SK-N-SH (cell line): ENCODE measurements around the gene MUC2. TPM values are rescaled to one million over a fixed set of nuclear protein-coding genes. Genes with fewer than 3 reads are reported as not detected.

Experiments
- CTCF ChIA-PET: fragments of 300-600, 350-600 bp; formaldehyde crosslinking; extraction: SDS; loops from one replicate; lab custom pipeline; 2021; lab: Yijun Ruan, JAX
- POLR2A ChIA-PET: fragments of 350-600 bp; sonication (Branson Sonifier 250); formaldehyde crosslinking; extraction: SDS; loops from one replicate; lab custom pipeline; 2020; ENCODE audit warnings: antibody characterized with exemption, inconsistent platforms; lab: Yijun Ruan, JAX
- DNase-seq: peaks from one replicate; pipeline ENCODE4 v3.0.0; 2012
- H2AFZ ChIP-seq: fragments of 200-600 bp; sonication (generic); 2 replicates; pipeline ENCODE4 v1.8.1; 2016; ENCODE audit warnings: antibody characterized with exemption, mild to moderate bottlenecking, low read depth
- H3F3A ChIP-seq: fragments of 200-600 bp; sonication (generic); replicated peaks from 2 replicates; pipeline ENCODE3; 2016; ENCODE audit warnings: antibody characterized with exemption, mild to moderate bottlenecking; ENCODE audit not compliant: insufficient read depth
- H3K27ac ChIP-seq, 2 experiments: fragments of 200-500 bp in 1 of 2; fragments of 200-600 bp in 1 of 2; sonication (Bioruptor generic) in 1 of 2; sonication (generic), shearing (Covaris generic) in 1 of 2; 2 replicates each; pipeline versions ENCODE4 v1.5.1 to v1.6.1; 2014 to 2016; ENCODE audit warnings: low read depth in 2 of 2, inconsistent platforms in 1 of 2, low read length in 1 of 2, mild to moderate bottlenecking in 1 of 2, mixed read lengths in 1 of 2
- H3K27me3 ChIP-seq: fragments of 200-600 bp; sonication (generic), shearing (Covaris generic); 2 replicates; pipeline ENCODE4 v1.6.1; 2016; ENCODE audit warnings: mixed run types; ENCODE audit not compliant: insufficient read depth
- H3K36me3 ChIP-seq, 2 experiments: fragments of 200-500 bp in 1 of 2; fragments of 200-600 bp in 1 of 2; sonication (Bioruptor generic) in 1 of 2; sonication (generic) in 1 of 2; replicated peaks in 1 of 2; 2 replicates each; pipeline versions ENCODE3 to v1.5.1; 2014 to 2016; ENCODE audit warnings: low read length in 1 of 2, mild to moderate bottlenecking in 1 of 2; ENCODE audit not compliant: insufficient read depth in 2 of 2, control insufficient read depth in 1 of 2
- H3K4me1 ChIP-seq, 2 experiments: fragments of 200-500 bp in 1 of 2; fragments of 200-600 bp in 1 of 2; sonication (Bioruptor generic) in 1 of 2; sonication (generic), shearing (Covaris generic) in 1 of 2; 2 replicates each; pipeline versions ENCODE4 v1.5.1 to v1.6.1; 2014 to 2016; ENCODE audit warnings: low read depth in 1 of 2, low read length in 1 of 2, mixed run types in 1 of 2; ENCODE audit not compliant: insufficient read depth in 2 of 2, control insufficient read depth in 1 of 2
- H3K4me2 ChIP-seq: fragments of 200-600 bp; sonication (generic), shearing (Covaris generic); 2 replicates; pipeline ENCODE4 v1.6.1; 2017; ENCODE audit warnings: mixed run types
- H3K4me3 ChIP-seq, 2 experiments: fragments of 200-500 bp in 1 of 2; fragments of 200-600 bp in 1 of 2; sonication (Bioruptor generic) in 1 of 2; sonication (generic), shearing (Covaris generic) in 1 of 2; 2 replicates each; pipeline versions ENCODE4 v1.5.1 to v1.8.1; 2014 to 2016; ENCODE audit warnings: low read depth in 2 of 2, inconsistent platforms in 1 of 2, low read length in 1 of 2, mild to moderate bottlenecking in 1 of 2, mixed read lengths in 1 of 2, moderate library complexity in 1 of 2
- H3K79me2 ChIP-seq: fragments of 200-600 bp; sonication (generic); 2 replicates; pipeline ENCODE4 v1.8.1; 2017; ENCODE audit warnings: mild to moderate bottlenecking; ENCODE audit not compliant: insufficient read depth
- H3K9ac ChIP-seq: fragments of 200-600 bp; sonication (generic); 2 replicates; pipeline ENCODE4 v1.6.1; 2017; ENCODE audit warnings: mixed run types
- H3K9me2 ChIP-seq: fragments of 200-600 bp; sonication (generic); 2 replicates; pipeline ENCODE4 v1.6.1; 2017; ENCODE audit warnings: mixed run types
- H3K9me3 ChIP-seq: fragments of 200-600 bp; sonication (generic); 2 replicates; pipeline ENCODE4 v1.6.1; 2017; ENCODE audit warnings: mixed run types, mild to moderate bottlenecking, moderate library complexity
- H4K20me1 ChIP-seq: fragments of 200-600 bp; sonication (generic); 2 replicates; pipeline ENCODE4 v1.6.1; 2017; ENCODE audit warnings: mild to moderate bottlenecking, mixed run types; ENCODE audit not compliant: insufficient read depth
- CHD2 ChIP-seq: fragments of 150-350 bp; IDR thresholded peaks from 2 replicates; pipeline ENCODE4 v1.6.1; 2018; ENCODE audit warnings: low read length; ENCODE audit not compliant: partially characterized antibody
- CTCF ChIP-seq: fragments of 200-600 bp; sonication (generic); IDR thresholded peaks from 2 replicates; pipeline ENCODE4 v1.6.1; 2017; ENCODE audit warnings: antibody characterized with exemption, mild to moderate bottlenecking, moderate library complexity
- ELF1 ChIP-seq: IDR thresholded peaks from 2 replicates; pipeline ENCODE4 v1.4.0; 2012
- EZH2phosphoT487 ChIP-seq: fragments of 200-600 bp; sonication (generic); IDR thresholded peaks from 2 replicates; pipeline ENCODE4 v1.6.1; 2017; ENCODE audit warnings: low read depth, mixed run types, mild to moderate bottlenecking, antibody characterized with exemption, moderate library complexity, borderline replicate concordance
- FOSL2 ChIP-seq: IDR thresholded peaks from 2 replicates; pipeline ENCODE4 v1.4.0; 2012; ENCODE audit warnings: low read depth, mild to moderate bottlenecking, moderate library complexity, borderline replicate concordance
- MXI1 ChIP-seq: IDR thresholded peaks from 2 replicates; pipeline ENCODE4 v1.6.1; 2012; ENCODE audit warnings: mild to moderate bottlenecking, low read depth, low read length, improper control_type of control experiment
- NFIC ChIP-seq: IDR thresholded peaks from 2 replicates; pipeline ENCODE4 v1.4.0; 2012; ENCODE audit warnings: borderline replicate concordance
- RXRA ChIP-seq: IDR thresholded peaks from 2 replicates; pipeline ENCODE4 v1.4.0; 2012; ENCODE audit warnings: low read depth, mild to moderate bottlenecking, borderline replicate concordance
- SIN3A ChIP-seq: IDR thresholded peaks from 2 replicates; pipeline ENCODE4 v1.6.1; 2012; ENCODE audit warnings: low read depth, mild to moderate bottlenecking, low read length, moderate library complexity, borderline replicate concordance
- SMC3 ChIP-seq: IDR thresholded peaks from 2 replicates; pipeline ENCODE4 v1.6.1; 2012; ENCODE audit warnings: low read depth, low read length, improper control_type of control experiment
- TAF1 ChIP-seq: IDR thresholded peaks from 2 replicates; pipeline ENCODE4 v1.6.1; 2012; ENCODE audit warnings: low read depth, mild to moderate bottlenecking, low read length, moderate library complexity, borderline replicate concordance
- YY1 ChIP-seq: IDR thresholded peaks from 2 replicates; pipeline ENCODE4 v1.4.0; 2012; ENCODE audit warnings: low read depth, mild to moderate bottlenecking
- WGBS: methylation state at CpG from one replicate; pipeline ENCODE4 v1.1.6; 2017; ENCODE audit warnings: low lambda C conversion rate; 5-methylcytosine and 5-hydroxymethylcytosine counted together
- polyA plus RNA-seq, 3 experiments: library from polyadenylated mRNA; depleted of rRNA; stranded (reverse); fragments of >200 nt; gene quantifications; 2 replicates each; pipeline ENCODE4 v1.2.3, GENCODE V29; 2012
- TF ChIP-seq, protein P1 (sequence below): IDR thresholded peaks from 2 replicates; pipeline ENCODE4 v1.6.1; 2012; ENCODE audit warnings: mild to moderate bottlenecking, low read depth, low read length, moderate library complexity

The MUC2 gene
- polyA plus RNA-seq, 1 of the 3 experiments (the other 2 are of a cell fraction) = not detected

DNA sequence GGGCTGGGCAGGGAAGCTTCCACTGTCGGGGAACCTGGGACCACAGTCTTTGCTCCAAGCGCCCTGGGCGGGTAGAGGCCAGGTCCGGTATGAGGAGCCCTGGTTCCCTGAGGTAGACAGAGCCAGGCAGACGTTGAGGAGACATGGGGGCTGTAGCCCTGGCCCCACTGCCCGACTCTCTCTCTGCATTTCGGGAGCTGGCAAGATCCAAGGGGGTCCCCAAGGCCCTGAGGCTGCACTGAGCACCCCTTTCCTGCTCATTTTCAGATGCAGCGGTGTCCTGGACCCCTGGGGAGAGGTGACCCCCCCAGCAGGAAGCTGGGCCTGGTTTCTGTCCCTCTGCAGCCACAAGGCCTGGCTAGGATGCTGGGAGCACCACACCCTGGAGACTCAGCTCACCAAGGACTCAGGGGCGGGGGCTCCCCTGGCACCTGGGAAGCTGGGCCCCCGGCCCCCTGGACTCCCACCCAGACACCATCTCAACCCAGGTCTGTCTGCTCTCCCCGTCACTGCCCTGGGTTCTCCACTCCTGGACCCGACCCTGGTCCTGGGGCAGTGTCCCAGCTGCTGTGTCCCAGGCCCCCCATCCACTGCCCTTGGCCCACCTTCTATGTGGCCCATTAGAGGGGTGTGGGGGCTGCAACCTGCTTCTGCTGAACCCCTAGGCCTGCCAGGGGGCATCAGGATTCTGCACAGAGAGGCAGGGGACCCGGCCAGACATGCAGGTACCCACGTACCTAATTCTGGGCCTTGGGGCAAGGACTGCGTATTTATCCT, 23.1 kb upstream of the MUC2 start:
- peak; percentile 36 for DNase-seq
- no peaks in the 10 kb centered on the region for H3K79me2 ChIP-seq
- 47% methylated on average over 11 of the region's 15 CpGs for WGBS
- H3K4me2 ChIP-seq = no peak overlapping the region
- H4K20me1 ChIP-seq = no peaks in the 10 kb centered on the region
- H3K9me2 ChIP-seq = no peaks in the 10 kb centered on the region
- no peak overlapping the region for H2AFZ ChIP-seq
- no peaks in the 10 kb centered on the region for H3K36me3 ChIP-seq
- no peak overlapping the region for H3K4me3 ChIP-seq
- CTCF ChIA-PET = interaction anchor here (0.5 to 3.2 kb wide), 37 partner anchors 9 to 268 kb away, joined by 3 to 70 read pairs (median 4); partner anchors contain the start of genes AP2A2, MUC2, MUC6 and POLR2L
- no peak overlapping the region for H3K27ac ChIP-seq
- H3K9me3 ChIP-seq = no peaks in the 10 kb centered on the region
- peaks cover 0 to 22% of the 10 kb centered on the region in 2 experiments; a peak in 1 of 4 replicates for H3K4me1 ChIP-seq
- POLR2A ChIA-PET = interaction anchor here (1.1 kb wide), 1 partner anchor 203 kb away, joined by 3 read pairs; no protein-coding TSS in a partner anchor
- TF ChIP-seq NFIC (no peak), FOSL2 (no peak), TAF1 (no peak), CHD2 (no peak), RXRA (no peak), EZH2phosphoT487 (no peak), ELF1 (no peak), CTCF (no peak), SIN3A (no peak), YY1 (no peak), MXI1 (no peak), SMC3 (no peak)
- TF ChIP-seq, protein P1, sequence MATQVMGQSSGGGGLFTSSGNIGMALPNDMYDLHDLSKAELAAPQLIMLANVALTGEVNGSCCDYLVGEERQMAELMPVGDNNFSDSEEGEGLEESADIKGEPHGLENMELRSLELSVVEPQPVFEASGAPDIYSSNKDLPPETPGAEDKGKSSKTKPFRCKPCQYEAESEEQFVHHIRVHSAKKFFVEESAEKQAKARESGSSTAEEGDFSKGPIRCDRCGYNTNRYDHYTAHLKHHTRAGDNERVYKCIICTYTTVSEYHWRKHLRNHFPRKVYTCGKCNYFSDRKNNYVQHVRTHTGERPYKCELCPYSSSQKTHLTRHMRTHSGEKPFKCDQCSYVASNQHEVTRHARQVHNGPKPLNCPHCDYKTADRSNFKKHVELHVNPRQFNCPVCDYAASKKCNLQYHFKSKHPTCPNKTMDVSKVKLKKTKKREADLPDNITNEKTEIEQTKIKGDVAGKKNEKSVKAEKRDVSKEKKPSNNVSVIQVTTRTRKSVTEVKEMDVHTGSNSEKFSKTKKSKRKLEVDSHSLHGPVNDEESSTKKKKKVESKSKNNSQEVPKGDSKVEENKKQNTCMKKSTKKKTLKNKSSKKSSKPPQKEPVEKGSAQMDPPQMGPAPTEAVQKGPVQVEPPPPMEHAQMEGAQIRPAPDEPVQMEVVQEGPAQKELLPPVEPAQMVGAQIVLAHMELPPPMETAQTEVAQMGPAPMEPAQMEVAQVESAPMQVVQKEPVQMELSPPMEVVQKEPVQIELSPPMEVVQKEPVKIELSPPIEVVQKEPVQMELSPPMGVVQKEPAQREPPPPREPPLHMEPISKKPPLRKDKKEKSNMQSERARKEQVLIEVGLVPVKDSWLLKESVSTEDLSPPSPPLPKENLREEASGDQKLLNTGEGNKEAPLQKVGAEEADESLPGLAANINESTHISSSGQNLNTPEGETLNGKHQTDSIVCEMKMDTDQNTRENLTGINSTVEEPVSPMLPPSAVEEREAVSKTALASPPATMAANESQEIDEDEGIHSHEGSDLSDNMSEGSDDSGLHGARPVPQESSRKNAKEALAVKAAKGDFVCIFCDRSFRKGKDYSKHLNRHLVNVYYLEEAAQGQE = no peak
- H3F3A ChIP-seq = no peaks in the 10 kb centered on the region
- H3K9ac ChIP-seq = no peak overlapping the region
- H3K27me3 ChIP-seq = no peaks in the 10 kb centered on the region; the same call in 1 of the 2 replicates
